Tibial nerve (tissue), 4 donors: ENCODE data around the gene PTGER4. TPM values are rescaled to one million over a fixed set of nuclear protein-coding genes. Genes with fewer than 3 reads are reported as not detected.
"Not testable (repeated sequence)": the region's sequence is repeated elsewhere in the genome, so short reads cannot be mapped to it uniquely, and the experiment has no call there.

ENCODE experiments used
- DNase-seq, 2 donors: peaks; one replicate each; pipeline ENCODE4 v3.0.0-alpha.2; 2019; ENCODE audit warnings: low spot score in 2 of 2
- H3K27ac ChIP-seq, 4 donors: fragments of 200-600 bp; sonication (generic) in 3 of 4; one replicate each; pipeline ENCODE4 v1.5.1; 2017 to 2019; ENCODE audit warnings: mild to moderate bottlenecking in 1 of 4
- H3K27me3 ChIP-seq, 2 donors: fragments of 200-600 bp; sonication (generic) in 1 of 2; one replicate each; pipeline versions ENCODE4 v1.5.1 to v1.6.0; 2017 to 2019
- H3K36me3 ChIP-seq, 3 donors: fragments of 200-600 bp; sonication (generic); one replicate each; pipeline ENCODE4 v1.5.1; 2018 to 2019
- H3K4me1 ChIP-seq, 4 donors: fragments of 200-600 bp; sonication (generic) in 3 of 4; one replicate each; pipeline ENCODE4 v1.5.1; 2017 to 2019
- H3K4me3 ChIP-seq, 4 donors: fragments of 200-600 bp; sonication (generic) in 3 of 4; one replicate each; pipeline ENCODE4 v1.5.1; 2017 to 2019; ENCODE audit warnings: mild to moderate bottlenecking in 1 of 4, moderate library complexity in 1 of 4
- H3K9me3 ChIP-seq, 4 donors: fragments of 200-600 bp; sonication (generic) in 3 of 4; one replicate each; pipeline ENCODE4 v1.5.1; 2017 to 2019
- CTCF ChIP-seq, 5 experiments: fragments of 200-600 bp in 3 of 5; fragments of 450-650 bp in 2 of 5; sonication (generic) in 3 of 5; IDR thresholded peaks; one replicate each; pipeline ENCODE4 v1.5.1; 2016 to 2019; ENCODE audit warnings: antibody characterized with exemption in 5 of 5, mild to moderate bottlenecking in 3 of 5, moderate library complexity in 2 of 5
- EP300 ChIP-seq, 2 donors: sonication (generic); formaldehyde crosslinking; IDR thresholded peaks; one replicate each; pipeline ENCODE4 v1.6.1; 2017; ENCODE audit warnings: antibody characterized with exemption in 2 of 2, mild to moderate bottlenecking in 1 of 2
- POLR2A ChIP-seq, 2 donors: fragments of 450-650 bp; IDR thresholded peaks; one replicate each; pipeline ENCODE4 v1.6.1; 2017; ENCODE audit warnings: antibody characterized with exemption in 2 of 2, mild to moderate bottlenecking in 2 of 2, moderate library complexity in 2 of 2
- WGBS, 2 donors: methylation state at CpG; one replicate each; pipeline ENCODE4 v1.1.5; 2018; 5-methylcytosine and 5-hydroxymethylcytosine counted together
- total RNA-seq, 4 donors: library from RNA; depleted of rRNA; stranded (reverse); fragments of >200 nt; gene quantifications; one replicate each; pipeline ENCODE4 v1.1.0, GENCODE V29; 2016

PTGER4 gene
- total RNA-seq, 4 donors from 2014 or later = 21.6 to 72.3 (median 57.0) TPM

GRCh38 chr5:40694433-40694832, 14.7 kb downstream of the PTGER4 start:
- peaks cover 0 to 9% (median 4%) of the 10 kb centered on the region in 4 donors for H3K4me1 ChIP-seq
- no peaks in the 10 kb centered on the region for H3K27me3 ChIP-seq
- TF ChIP-seq CTCF (IDR thresholded peaks at IDR 0.05) (no peak), POLR2A (IDR thresholded peaks at IDR 0.05) (no peak), EP300 (IDR thresholded peaks at IDR 0.05) (no peak)
- no peaks in the 10 kb centered on the region for H3K9me3 ChIP-seq
- DNase-seq = no peak
- no peak overlapping the region for H3K27ac ChIP-seq
- H3K4me3 ChIP-seq = no peak overlapping the region
- peaks cover 0 to 36% (median 0%) of the 10 kb centered on the region in 3 donors for H3K36me3 ChIP-seq

- WGBS, 2 donors = 82 to 94% methylated on average over 5 of the region's 5 CpGs
- Histone ChIP-seq H3K27me3 (no peaks in the 10 kb centered on the region), H3K27ac (no peak overlapping the region), H3K4me3 (no peak overlapping the region), H3K9me3 (peaks cover 0 to 30% (median 0%) of the 10 kb centered on the region in 4 donors), H3K4me1 (no peaks in the 10 kb centered on the region), H3K36me3 (peaks cover 0 to 36% (median 0%) of the 10 kb centered on the region in 3 donors)
- no peak for DNase-seq
- TF ChIP-seq POLR2A (IDR thresholded peaks at IDR 0.05) (no peak), EP300 (IDR thresholded peaks at IDR 0.05) (no peak), CTCF (IDR thresholded peaks at IDR 0.05) (no peak)
Observed at GRCh38 chr5:40700116-40700782, 20.5 kb downstream of the PTGER4 start.

GRCh38 chr5:40702027-40702426, 22.3 kb downstream of the PTGER4 start:
- H3K36me3 ChIP-seq = peaks cover 0 to 48% (median 0%) of the 10 kb centered on the region in 3 donors
- DNase-seq, H3K4me1 ChIP-seq, H3K4me3 ChIP-seq, H3K27me3 ChIP-seq, H3K27ac ChIP-seq: not testable (repeated sequence)
- peaks cover 0 to 38% (median 2%) of the 10 kb centered on the region in 4 donors for H3K9me3 ChIP-seq

GRCh38 chr5:40705484-40705883, 25.8 kb downstream of the PTGER4 start:
- DNase-seq, H3K27me3 ChIP-seq, H3K4me1 ChIP-seq, H3K27ac ChIP-seq, H3K4me3 ChIP-seq: not testable (repeated sequence)
- peaks cover 0 to 38% (median 2%) of the 10 kb centered on the region in 4 donors for H3K9me3 ChIP-seq
- WGBS, 2 donors = 86 to 100% methylated on average over 1 of the region's 1 CpG
- peaks cover 0 to 46% (median 0%) of the 10 kb centered on the region in 3 donors for H3K36me3 ChIP-seq

- not testable (repeated sequence) for H3K27me3 ChIP-seq, H3K4me3 ChIP-seq, DNase-seq, H3K9me3 ChIP-seq, H3K27ac ChIP-seq
- Histone ChIP-seq H3K36me3 (peaks cover 0 to 34% (median 0%) of the 10 kb centered on the region in 3 donors), H3K4me1 (peaks cover 0 to 21% (median 0%) of the 10 kb centered on the region in 4 donors)
Observed at GRCh38 chr5:40710575-40710974, 30.9 kb downstream of the PTGER4 start.

- H3K4me1 ChIP-seq = peaks cover 0 to 21% (median 0%) of the 10 kb centered on the region in 4 donors
- no peak for DNase-seq
- H3K27me3 ChIP-seq = no peaks in the 10 kb centered on the region
- H3K4me3 ChIP-seq = no peak overlapping the region
- H3K36me3 ChIP-seq = peaks cover 0 to 37% (median 0%) of the 10 kb centered on the region in 3 donors
- no peak overlapping the region for H3K27ac ChIP-seq
- H3K9me3 ChIP-seq = no peaks in the 10 kb centered on the region
- TF ChIP-seq CTCF (IDR thresholded peaks at IDR 0.05) = no peak
- no peak for TF ChIP-seq EP300 (IDR thresholded peaks at IDR 0.05)
Observed at GRCh38 chr5:40714001-40714400, 34.3 kb downstream of the PTGER4 start.

GRCh38 chr5:40716000-40716399, 36.3 kb downstream of the PTGER4 start:
- Histone ChIP-seq H3K9me3 (peaks cover 0 to under 1% (median 0%) of the 10 kb centered on the region in 4 donors), H3K4me3 (no peak overlapping the region), H3K27me3 (no peaks in the 10 kb centered on the region), H3K4me1 (peaks cover 0 to 21% (median 0%) of the 10 kb centered on the region in 4 donors), H3K27ac (no peak overlapping the region), H3K36me3 (peaks cover 0 to 49% (median 0%) of the 10 kb centered on the region in 3 donors)
- DNase-seq = no peak
- TF ChIP-seq CTCF (IDR thresholded peaks at IDR 0.05) (no peak), EP300 (IDR thresholded peaks at IDR 0.05) (no peak)
- WGBS, 2 donors = 23 to 28% methylated on average over 2 of the region's 2 CpGs
